GM19239 (cell line): ENCODE data around the gene RND2.
"Not testable (repeated sequence)": the region's sequence is repeated elsewhere in the genome, so short reads cannot be mapped to it uniquely, and the experiment has no call there.

ENCODE experiments used
- DNase-seq: peaks from one replicate; pipeline ENCODE4 v3.0.0; 2011; ENCODE audit warnings: low spot score; ENCODE audit not compliant: insufficient read length
- FAIRE-seq: peaks from 2 replicates; lab custom pipeline; 2011; peaks lifted over from hg19 to GRCh38; lab: Jason Lieb, UNC

Gene RND2, protein sequence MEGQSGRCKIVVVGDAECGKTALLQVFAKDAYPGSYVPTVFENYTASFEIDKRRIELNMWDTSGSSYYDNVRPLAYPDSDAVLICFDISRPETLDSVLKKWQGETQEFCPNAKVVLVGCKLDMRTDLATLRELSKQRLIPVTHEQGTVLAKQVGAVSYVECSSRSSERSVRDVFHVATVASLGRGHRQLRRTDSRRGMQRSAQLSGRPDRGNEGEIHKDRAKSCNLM

GRCh38 chr17:43024407-43025289, at the start of gene RND2:
Gene RND2 (plus strand): TSS chr17:43025231. CDS start chr17:43025348, 117 bp downstream.
- DNase-seq (peak; percentile 98), FAIRE-seq (peak; percentile 91)

DNA sequence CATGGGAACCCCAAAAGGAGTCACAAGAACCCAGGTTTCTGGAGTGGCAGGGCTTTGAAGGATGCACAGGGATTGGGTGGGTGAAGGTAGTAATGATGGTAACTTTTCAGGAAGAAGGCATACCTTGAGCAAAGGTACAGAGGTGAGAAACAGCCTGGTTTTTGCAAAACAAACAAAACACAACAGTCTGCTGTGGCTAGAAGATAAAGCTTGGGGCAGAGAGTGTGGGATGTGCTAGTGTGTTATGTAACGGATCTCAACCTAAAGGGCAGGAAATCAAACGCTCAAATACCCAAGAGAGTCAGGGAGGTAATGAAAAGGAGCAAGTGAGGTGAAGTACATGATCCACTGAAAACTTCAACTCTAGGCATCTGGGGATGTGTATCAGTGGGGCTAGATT, 49.8 kb upstream of the RND2 start:
- DNase-seq: no peak
- no peak for FAIRE-seq

GRCh38 chr17:42975701-42976100, 49.3 kb upstream of the RND2 start:
- not testable (repeated sequence) for FAIRE-seq

GRCh38 chr17:42979511-42980273, 45.3 kb upstream of the RND2 start, which contains the start of gene PTGES3L:
Gene PTGES3L (minus strand): TSS chr17:42980080. CDS start chr17:42980053, 27 bp downstream.
- DNase-seq (no peak), FAIRE-seq (no peak)

More at GRCh38 chr17:42975701-42976100, 49.3 kb upstream of the RND2 start:
- not testable (repeated sequence) for DNase-seq

DNA sequence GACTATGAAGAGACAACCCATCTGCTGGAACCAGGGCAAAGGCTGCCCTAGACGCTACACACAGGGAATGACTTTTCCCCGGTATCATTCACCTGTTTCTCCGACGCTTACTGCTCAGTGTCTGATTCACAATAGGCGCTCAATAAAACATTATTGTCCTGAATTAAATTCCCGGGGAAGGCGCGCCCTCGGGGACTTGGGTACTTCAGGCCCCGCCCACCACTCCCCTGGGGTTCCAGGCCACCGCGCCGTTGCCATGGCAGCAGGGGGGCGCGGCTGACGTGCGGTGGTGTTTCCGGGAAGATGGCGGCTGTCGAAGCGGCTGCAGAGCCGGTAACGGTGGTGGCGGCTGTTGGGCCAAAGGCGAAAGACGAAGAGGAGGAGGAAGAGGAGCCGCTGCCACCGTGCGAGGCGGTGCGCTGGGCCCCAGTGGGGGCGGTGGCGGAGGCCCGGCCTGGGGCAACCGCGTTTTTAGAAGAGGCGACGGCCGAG, 44.7 kb upstream of the RND2 start, which contains the start of gene RUNDC1:
Gene RUNDC1, plus strand, starts transcription at position 292 of the 492 bp plus-strand sequence. Its CDS starts 12 bp downstream, at position 304.
- FAIRE-seq (peak; percentile 77), DNase-seq (peak; percentile 88)

DNA sequence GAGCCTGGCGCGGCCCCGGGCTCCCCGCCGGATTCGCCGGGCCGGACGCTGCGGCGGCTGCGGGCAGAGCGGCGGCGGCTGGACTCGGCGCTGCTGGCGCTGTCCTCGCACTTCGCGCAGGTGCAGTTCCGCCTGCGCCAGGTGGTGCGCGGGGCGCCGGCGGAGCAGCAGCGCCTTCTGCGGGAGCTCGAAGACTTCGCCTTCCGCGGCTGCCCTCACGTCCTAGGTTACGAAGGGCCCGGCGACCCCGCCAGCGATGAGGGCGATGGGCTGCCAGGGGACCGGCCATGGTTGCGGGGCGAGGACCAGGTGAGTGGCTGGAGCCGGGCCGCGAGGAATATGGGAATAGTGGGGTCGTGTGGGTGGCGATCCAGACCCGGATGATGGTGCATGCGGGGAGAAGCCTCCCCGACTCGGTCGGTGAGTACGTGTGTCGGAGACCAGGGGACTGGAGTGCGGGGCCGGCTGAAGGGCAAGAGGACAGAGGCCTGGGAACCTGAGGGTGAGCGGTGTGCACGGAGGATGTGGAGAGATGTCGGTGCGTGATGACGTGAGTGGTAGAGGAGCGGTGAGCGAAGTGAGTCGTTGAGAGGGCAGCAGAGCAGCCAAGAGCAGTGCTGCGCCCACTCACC, 44.1 kb upstream of the RND2 start:
- FAIRE-seq (no peak), DNase-seq (peak; percentile 63)

DNA sequence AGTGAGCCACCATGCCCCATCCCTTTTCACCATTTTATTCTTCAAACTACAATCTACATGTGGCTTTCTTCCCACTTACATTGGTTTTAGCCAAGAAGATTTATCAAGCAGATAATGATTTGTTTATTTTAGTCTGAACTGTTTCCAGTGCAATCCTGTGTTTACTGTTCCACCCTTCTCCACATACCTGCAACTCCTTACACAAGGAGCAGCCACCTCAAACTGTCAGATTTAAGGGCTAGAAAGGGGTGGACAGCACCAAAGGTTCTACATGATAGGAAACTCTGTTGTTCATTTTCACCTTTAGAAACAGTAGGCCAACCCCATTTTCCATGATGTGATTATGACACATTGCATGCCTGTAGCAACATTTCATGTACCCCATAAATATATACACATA, 42.8 kb upstream of the RND2 start:
- FAIRE-seq: no peak

GRCh38 chr17:42985225-42985624, 39.8 kb upstream of the RND2 start:
- FAIRE-seq: peak; percentile 89
- peak; percentile 63 for DNase-seq

More for the DNA sequence above, 42.8 kb upstream of the RND2 start:
- no peak for DNase-seq

DNA sequence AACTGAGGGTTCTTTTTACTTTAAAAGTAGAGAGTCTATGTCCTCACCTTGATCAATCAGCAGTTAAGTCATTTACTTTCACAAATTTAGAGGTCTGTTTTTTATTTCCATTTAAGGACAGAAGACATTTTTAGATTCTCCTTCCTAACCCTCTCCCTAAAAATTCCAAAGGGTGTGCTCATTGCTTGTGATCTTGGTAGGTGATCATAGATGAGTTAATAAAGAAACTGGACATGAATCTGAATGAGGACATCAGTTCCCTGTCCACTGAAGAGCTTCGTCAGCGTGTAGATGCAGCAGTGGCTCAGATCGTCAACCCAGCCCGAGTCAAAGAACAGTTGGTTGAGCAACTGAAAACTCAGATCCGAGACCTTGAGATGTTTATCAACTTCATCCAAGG, 35.9 kb upstream of the RND2 start:
- FAIRE-seq (no peak), DNase-seq (no peak)

- FAIRE-seq (no peak), DNase-seq (no peak)
These were observed 35.0 kb upstream of the RND2 start for GRCh38 chr17:42989726-42990652.

- no peak for DNase-seq
- FAIRE-seq: no peak
These were observed 33.6 kb upstream of the RND2 start for GRCh38 chr17:42991471-42991870.

GRCh38 chr17:42992872-42993271, 32.2 kb upstream of the RND2 start:
- DNase-seq: no peak
- FAIRE-seq: no peak

DNA sequence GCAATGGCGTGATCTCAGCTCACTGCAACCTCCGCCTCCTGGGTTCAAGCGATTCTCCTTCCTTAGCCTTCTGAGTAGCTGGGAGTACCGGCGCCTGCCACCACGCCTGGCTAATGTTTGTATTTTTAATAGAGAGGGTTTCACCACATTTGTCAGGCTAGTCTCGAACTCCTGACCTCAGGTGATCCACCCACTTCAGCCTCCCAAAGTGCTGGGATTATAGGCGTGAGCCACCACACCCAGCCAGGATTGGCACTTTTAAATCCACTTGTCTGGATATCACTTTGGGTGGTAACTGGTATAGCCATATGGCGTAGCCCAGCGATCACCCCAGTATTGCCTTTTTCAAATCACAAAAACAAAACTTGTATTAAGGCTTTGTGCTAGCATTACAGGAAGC, 31.1 kb upstream of the RND2 start:
- DNase-seq, FAIRE-seq: not testable (repeated sequence)

DNA sequence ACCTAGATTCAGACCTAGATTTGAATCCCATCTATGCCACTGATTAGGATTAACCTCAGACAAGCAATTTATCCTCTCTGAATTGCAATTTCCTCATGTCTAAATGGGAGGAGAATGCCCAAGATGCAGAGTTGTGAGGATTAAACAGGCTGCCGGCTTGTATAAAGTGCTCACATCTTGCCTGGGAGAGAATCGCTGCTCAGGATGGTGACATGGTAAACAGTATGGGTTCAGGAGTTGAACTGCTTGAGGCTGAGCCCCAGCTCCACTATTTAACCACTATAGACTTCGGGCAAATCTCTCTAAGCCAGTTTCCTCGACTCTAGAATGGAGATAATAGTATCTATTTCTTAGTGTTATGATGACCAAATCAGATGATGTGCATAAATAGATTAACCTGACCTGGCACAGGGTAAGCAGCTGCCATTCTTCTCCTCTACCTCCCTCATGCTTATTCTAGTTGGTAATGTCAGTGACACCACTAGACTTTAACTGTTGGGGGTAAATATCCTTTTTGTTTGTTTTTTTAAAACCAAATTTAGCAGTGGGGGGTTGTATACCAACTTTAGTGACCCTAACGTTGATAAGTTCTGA, 27.5 kb upstream of the RND2 start:
- no peak for DNase-seq

GRCh38 chr17:42997984-42998938, 26.8 kb upstream of the RND2 start, which contains the start of gene RPL27:
Gene RPL27 (plus strand): TSS chr17:42998419. CDS start chr17:42998751, 332 bp downstream.
- peak; percentile 99 for FAIRE-seq
- DNase-seq: peak; percentile 85

More for the DNA sequence above, 27.5 kb upstream of the RND2 start:
- FAIRE-seq: peak; percentile 14

DNA sequence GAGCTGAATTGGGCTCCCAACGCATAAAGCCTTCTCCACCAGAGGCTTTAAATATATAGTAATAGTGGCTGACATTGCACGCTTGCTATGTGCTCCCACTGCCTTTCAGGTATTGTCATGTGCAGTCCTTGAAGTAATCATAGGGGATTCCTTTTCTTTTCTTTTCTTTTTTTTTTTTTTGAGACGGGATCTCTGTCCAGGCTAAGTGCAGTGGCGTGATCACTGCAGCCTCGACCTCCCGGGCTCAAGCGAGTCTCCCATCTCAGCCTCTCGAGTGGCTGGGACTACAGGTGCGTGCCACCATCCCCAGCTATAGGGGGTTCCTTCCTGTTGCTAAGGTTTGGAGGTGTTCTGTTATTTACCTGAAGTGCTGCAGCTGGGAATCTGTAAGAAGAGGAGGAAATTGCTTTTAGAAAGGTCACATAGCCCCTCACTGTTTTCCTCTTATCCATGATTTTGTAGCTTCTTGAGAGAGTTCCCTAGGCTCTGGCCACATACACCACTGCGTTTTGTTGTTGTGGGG, 26.0 kb upstream of the RND2 start:
- DNase-seq: no peak
- FAIRE-seq: no peak

- DNase-seq, FAIRE-seq: not testable (repeated sequence)
These were observed 24.1 kb upstream of the RND2 start for GRCh38 chr17:43000894-43001293.
